ENCODE results near the gene CAST. TPM values are rescaled to one million over a fixed set of nuclear protein-coding genes. Genes with fewer than 3 reads are reported as not detected.

The CAST gene
- total RNA-seq, 1 donor from 2014 or later: 287 TPM

GRCh38 chr5:96816411-96816939 lies 154.3 kb downstream of the CAST start:
- H3K27ac Mint-ChIP-seq (ENCODE audit: unreplicated experiment): peak overlapping the region; percentile 26
- H3K4me1 ChIP-seq (ENCODE audit: insufficient read depth, low read length): no peaks in the 10 kb centered on the region
- H3K9ac ChIP-seq (ENCODE audit: low read length): no peak overlapping the region
- no peaks in the 10 kb centered on the region for H3K79me2 ChIP-seq (ENCODE audit: insufficient read depth, low read length)
- peaks cover 13% of the 10 kb centered on the region for H3K27me3 Mint-ChIP-seq (ENCODE audit: low read depth, unreplicated experiment)
- H3K4me3 ChIP-seq (ENCODE audit: insufficient read depth, low read depth, low read length): no peak overlapping the region
- TF ChIP-seq CTCF (IDR thresholded peaks at IDR 0.05; ENCODE audit: insufficient read depth, low read depth, low read length): no peak
- TF ChIP-seq EZH2 (IDR thresholded peaks at IDR 0.05; ENCODE audit: insufficient read depth, low read length): no peak
- H3K4me3 Mint-ChIP-seq (ENCODE audit: unreplicated experiment): no peak overlapping the region
- H3K27me3 ChIP-seq (ENCODE audit: insufficient read depth, low read length): peaks cover 2% of the 10 kb centered on the region
- H3K4me1 Mint-ChIP-seq (ENCODE audit: low read depth, unreplicated experiment): peaks cover 13% of the 10 kb centered on the region
- no peaks in the 10 kb centered on the region for H3K36me3 Mint-ChIP-seq (ENCODE audit: low read depth, unreplicated experiment)
- H3K27ac ChIP-seq (ENCODE audit: low read depth, low read length): no peak overlapping the region
- no peaks in the 10 kb centered on the region for H3K9me3 Mint-ChIP-seq (ENCODE audit: unreplicated experiment)
- no peak for FAIRE-seq
- H3K9me3 ChIP-seq (ENCODE audit: insufficient read depth, low read depth, low read length): no peaks in the 10 kb centered on the region
- H3K36me3 ChIP-seq (ENCODE audit: insufficient read depth, low read length): no peaks in the 10 kb centered on the region
- no peak overlapping the region for H2AFZ ChIP-seq (ENCODE audit: low read depth, low read length)
- DNase-seq (ENCODE audit: low read depth): no peak
- no peaks in the 10 kb centered on the region for H4K20me1 ChIP-seq (ENCODE audit: insufficient read depth, low read length)
- H3K4me2 ChIP-seq (ENCODE audit: low read length): no peak overlapping the region

- no peaks in the 10 kb centered on the region for H3K4me1 ChIP-seq (ENCODE audit: insufficient read depth, low read length)
- TF ChIP-seq CTCF (IDR thresholded peaks at IDR 0.05; ENCODE audit: insufficient read depth, low read depth, low read length): no peak
- no peak overlapping the region for H3K4me3 Mint-ChIP-seq (ENCODE audit: unreplicated experiment)
- no peaks in the 10 kb centered on the region for H3K36me3 Mint-ChIP-seq (ENCODE audit: low read depth, unreplicated experiment)
- H4K20me1 ChIP-seq (ENCODE audit: insufficient read depth, low read length): no peaks in the 10 kb centered on the region
- H3K27me3 ChIP-seq (ENCODE audit: insufficient read depth, low read length): no peaks in the 10 kb centered on the region
- peaks cover 10% of the 10 kb centered on the region for H3K27me3 Mint-ChIP-seq (ENCODE audit: low read depth, unreplicated experiment)
- H3K27ac Mint-ChIP-seq (ENCODE audit: unreplicated experiment): peak overlapping the region; percentile 26
- no peak overlapping the region for H3K9ac ChIP-seq (ENCODE audit: low read length)
- no peak overlapping the region for H3K27ac ChIP-seq (ENCODE audit: low read depth, low read length)
- DNase-seq (ENCODE audit: low read depth) (no peak), FAIRE-seq (no peak)
- no peak overlapping the region for H3K4me2 ChIP-seq (ENCODE audit: low read length)
- H3K9me3 ChIP-seq (ENCODE audit: insufficient read depth, low read depth, low read length): no peaks in the 10 kb centered on the region
- peaks cover 14% of the 10 kb centered on the region for H3K4me1 Mint-ChIP-seq (ENCODE audit: low read depth, unreplicated experiment)
- H2AFZ ChIP-seq (ENCODE audit: low read depth, low read length): no peak overlapping the region
- no peaks in the 10 kb centered on the region for H3K36me3 ChIP-seq (ENCODE audit: insufficient read depth, low read length)
- H3K4me3 ChIP-seq (ENCODE audit: insufficient read depth, low read depth, low read length): no peak overlapping the region
- H3K9me3 Mint-ChIP-seq (ENCODE audit: unreplicated experiment): no peaks in the 10 kb centered on the region
- H3K79me2 ChIP-seq (ENCODE audit: insufficient read depth, low read length): no peaks in the 10 kb centered on the region
Measured at GRCh38 chr5:96816991-96817390, 154.8 kb downstream of the CAST start.

- no peaks in the 10 kb centered on the region for H3K9me3 Mint-ChIP-seq (ENCODE audit: unreplicated experiment)
- FAIRE-seq: no peak
- Histone ChIP-seq H3K9ac (ENCODE audit: low read length) (no peak overlapping the region), H2AFZ (ENCODE audit: low read depth, low read length) (no peak overlapping the region), H3K27me3 (ENCODE audit: insufficient read depth, low read length) (no peaks in the 10 kb centered on the region), H3K9me3 (ENCODE audit: insufficient read depth, low read depth, low read length) (no peaks in the 10 kb centered on the region), H4K20me1 (ENCODE audit: insufficient read depth, low read length) (no peaks in the 10 kb centered on the region), H3K79me2 (ENCODE audit: insufficient read depth, low read length) (no peaks in the 10 kb centered on the region), H3K27ac (ENCODE audit: low read depth, low read length) (no peak overlapping the region), H3K4me1 (ENCODE audit: insufficient read depth, low read length) (no peaks in the 10 kb centered on the region), H3K4me3 (ENCODE audit: insufficient read depth, low read depth, low read length) (no peak overlapping the region), H3K36me3 (ENCODE audit: insufficient read depth, low read length) (no peaks in the 10 kb centered on the region), H3K4me2 (ENCODE audit: low read length) (no peak overlapping the region)
- no peaks in the 10 kb centered on the region for H3K36me3 Mint-ChIP-seq (ENCODE audit: low read depth, unreplicated experiment)
- no peak overlapping the region for H3K4me3 Mint-ChIP-seq (ENCODE audit: unreplicated experiment)
- H3K4me1 Mint-ChIP-seq (ENCODE audit: low read depth, unreplicated experiment): peaks cover 14% of the 10 kb centered on the region
- no peak for DNase-seq (ENCODE audit: low read depth)
- peaks cover 10% of the 10 kb centered on the region for H3K27me3 Mint-ChIP-seq (ENCODE audit: low read depth, unreplicated experiment)
- no peak overlapping the region for H3K27ac Mint-ChIP-seq (ENCODE audit: unreplicated experiment)
- no peak for TF ChIP-seq CTCF (IDR thresholded peaks at IDR 0.05; ENCODE audit: insufficient read depth, low read depth, low read length)
- TF ChIP-seq EZH2 (IDR thresholded peaks at IDR 0.05; ENCODE audit: insufficient read depth, low read length): no peak
Measured at GRCh38 chr5:96817506-96817905, 155.3 kb downstream of the CAST start.

Data from astrocyte (in vitro differentiated cells and primary cell).